ENCODE data around the gene PRICKLE2. TPM values are rescaled to one million over a fixed set of nuclear protein-coding genes. Genes with fewer than 3 reads are reported as not detected.

The PRICKLE2 gene
- total RNA-seq, 1 donor from 2014 or later, result 24.7 TPM

DNA sequence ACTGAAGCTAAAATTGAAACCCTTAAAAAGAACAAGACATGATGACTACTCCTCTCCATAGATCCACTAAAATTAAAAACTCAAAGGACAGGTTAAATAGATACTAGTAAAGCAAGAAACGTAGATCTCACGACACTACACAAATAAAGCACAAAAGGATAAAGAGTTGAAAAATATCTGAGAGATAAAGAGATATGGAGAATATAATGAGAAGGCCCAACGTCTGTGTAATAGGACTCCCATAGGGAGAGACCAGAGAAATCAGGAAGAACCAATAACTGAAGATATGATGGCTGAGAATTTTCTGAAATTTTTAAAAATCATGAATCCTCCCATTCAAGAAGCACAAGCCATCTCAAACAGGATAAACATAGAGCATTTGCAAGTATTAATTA is 45.6 kb upstream of the PRICKLE2 start:
- Mint-ChIP-seq H3K9me3 (ENCODE audit: unreplicated experiment) (peaks cover 6% of the 10 kb centered on the region), H3K36me3 (ENCODE audit: unreplicated experiment) (peaks cover 4% of the 10 kb centered on the region), H3K27ac (ENCODE audit: unreplicated experiment) (peak overlapping the region; percentile 69), H3K4me1 (ENCODE audit: unreplicated experiment) (peaks cover 34% of the 10 kb centered on the region), H3K4me3 (ENCODE audit: unreplicated experiment) (no peak overlapping the region), H3K27me3 (ENCODE audit: unreplicated experiment) (no peaks in the 10 kb centered on the region)
- TF ChIP-seq, protein P1, sequence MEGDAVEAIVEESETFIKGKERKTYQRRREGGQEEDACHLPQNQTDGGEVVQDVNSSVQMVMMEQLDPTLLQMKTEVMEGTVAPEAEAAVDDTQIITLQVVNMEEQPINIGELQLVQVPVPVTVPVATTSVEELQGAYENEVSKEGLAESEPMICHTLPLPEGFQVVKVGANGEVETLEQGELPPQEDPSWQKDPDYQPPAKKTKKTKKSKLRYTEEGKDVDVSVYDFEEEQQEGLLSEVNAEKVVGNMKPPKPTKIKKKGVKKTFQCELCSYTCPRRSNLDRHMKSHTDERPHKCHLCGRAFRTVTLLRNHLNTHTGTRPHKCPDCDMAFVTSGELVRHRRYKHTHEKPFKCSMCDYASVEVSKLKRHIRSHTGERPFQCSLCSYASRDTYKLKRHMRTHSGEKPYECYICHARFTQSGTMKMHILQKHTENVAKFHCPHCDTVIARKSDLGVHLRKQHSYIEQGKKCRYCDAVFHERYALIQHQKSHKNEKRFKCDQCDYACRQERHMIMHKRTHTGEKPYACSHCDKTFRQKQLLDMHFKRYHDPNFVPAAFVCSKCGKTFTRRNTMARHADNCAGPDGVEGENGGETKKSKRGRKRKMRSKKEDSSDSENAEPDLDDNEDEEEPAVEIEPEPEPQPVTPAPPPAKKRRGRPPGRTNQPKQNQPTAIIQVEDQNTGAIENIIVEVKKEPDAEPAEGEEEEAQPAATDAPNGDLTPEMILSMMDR (IDR thresholded peaks at IDR 0.05), result no peak
- no peak for DNase-seq (ENCODE audit: extremely low spot score, unreplicated experiment)

DNA sequence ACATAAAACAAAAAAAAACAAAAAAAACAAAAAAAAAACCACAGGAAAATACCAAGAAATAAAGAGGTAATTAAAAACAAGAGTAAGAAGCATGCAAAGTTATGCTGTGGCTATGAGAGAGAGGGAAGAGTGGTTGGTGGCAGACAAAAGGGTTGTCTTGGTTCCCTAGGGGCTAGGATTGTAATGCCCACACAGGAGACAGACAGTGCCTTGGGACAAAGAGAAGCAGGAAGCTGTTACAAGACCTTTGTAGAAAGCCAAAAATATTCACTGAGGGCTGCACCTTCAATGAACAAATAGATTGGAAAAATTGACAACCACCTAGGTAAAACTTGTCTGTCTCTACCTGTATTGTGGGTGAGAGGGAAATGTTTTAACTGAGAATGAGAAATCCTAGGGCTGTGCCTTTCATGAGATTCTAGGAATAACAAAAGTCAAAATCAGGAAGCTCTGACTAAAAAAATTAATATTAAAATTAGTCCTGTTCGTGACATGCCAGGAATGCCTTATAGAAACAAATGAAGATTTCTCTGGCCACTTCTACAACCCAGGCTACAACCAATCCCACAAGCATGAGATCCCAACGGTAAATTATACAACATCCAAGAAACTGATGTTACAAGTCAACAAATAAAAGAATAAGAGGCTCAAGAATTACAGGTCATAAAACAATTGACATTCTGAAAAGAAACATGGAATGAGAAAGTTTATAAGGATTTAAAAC is 45.0 kb upstream of the PRICKLE2 start:
- DNase-seq (ENCODE audit: extremely low spot score, unreplicated experiment), result no peak
- Mint-ChIP-seq H3K27me3 (ENCODE audit: unreplicated experiment) (no peaks in the 10 kb centered on the region), H3K36me3 (ENCODE audit: unreplicated experiment) (peaks cover 4% of the 10 kb centered on the region)

DNA sequence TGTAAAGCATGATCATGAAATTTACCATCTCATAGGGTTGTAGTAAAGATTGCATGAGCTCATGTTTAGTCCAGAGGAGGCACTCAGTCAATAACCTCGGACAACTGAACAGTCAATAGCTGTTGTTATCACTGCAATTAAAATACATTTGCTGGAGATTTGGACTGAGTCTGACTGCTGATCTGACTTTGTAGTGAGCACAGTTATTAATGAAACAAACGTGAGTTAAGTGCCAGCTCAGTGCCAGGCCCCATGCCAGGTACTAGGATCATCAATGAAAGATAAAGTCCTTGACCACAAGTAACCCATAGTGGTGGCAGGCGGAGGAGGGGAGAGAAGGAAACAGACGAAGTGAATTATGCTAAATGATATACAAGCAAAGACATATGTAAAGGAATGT is 43.7 kb upstream of the PRICKLE2 start:
- Mint-ChIP-seq H3K27me3 (ENCODE audit: unreplicated experiment) (no peaks in the 10 kb centered on the region), H3K9me3 (ENCODE audit: unreplicated experiment) (peaks cover 6% of the 10 kb centered on the region), H3K36me3 (ENCODE audit: unreplicated experiment) (peaks cover 4% of the 10 kb centered on the region), H3K27ac (ENCODE audit: unreplicated experiment) (peak overlapping the region; percentile 2), H3K4me1 (ENCODE audit: unreplicated experiment) (peaks cover 50% of the 10 kb centered on the region), H3K4me3 (ENCODE audit: unreplicated experiment) (no peak overlapping the region)
- TF ChIP-seq, protein P1 (IDR thresholded peaks at IDR 0.05), result no peak
- no peak for DNase-seq (ENCODE audit: extremely low spot score, unreplicated experiment)

More for the DNA sequence above, 45.0 kb upstream of the PRICKLE2 start:
- peaks cover 6% of the 10 kb centered on the region for H3K9me3 Mint-ChIP-seq (ENCODE audit: unreplicated experiment)
- H3K27ac Mint-ChIP-seq (ENCODE audit: unreplicated experiment), result peak overlapping the region; percentile 69
- TF ChIP-seq, protein P1 (IDR thresholded peaks at IDR 0.05), result no peak
- no peak overlapping the region for H3K4me3 Mint-ChIP-seq (ENCODE audit: unreplicated experiment)
- peaks cover 39% of the 10 kb centered on the region for H3K4me1 Mint-ChIP-seq (ENCODE audit: unreplicated experiment)

DNA sequence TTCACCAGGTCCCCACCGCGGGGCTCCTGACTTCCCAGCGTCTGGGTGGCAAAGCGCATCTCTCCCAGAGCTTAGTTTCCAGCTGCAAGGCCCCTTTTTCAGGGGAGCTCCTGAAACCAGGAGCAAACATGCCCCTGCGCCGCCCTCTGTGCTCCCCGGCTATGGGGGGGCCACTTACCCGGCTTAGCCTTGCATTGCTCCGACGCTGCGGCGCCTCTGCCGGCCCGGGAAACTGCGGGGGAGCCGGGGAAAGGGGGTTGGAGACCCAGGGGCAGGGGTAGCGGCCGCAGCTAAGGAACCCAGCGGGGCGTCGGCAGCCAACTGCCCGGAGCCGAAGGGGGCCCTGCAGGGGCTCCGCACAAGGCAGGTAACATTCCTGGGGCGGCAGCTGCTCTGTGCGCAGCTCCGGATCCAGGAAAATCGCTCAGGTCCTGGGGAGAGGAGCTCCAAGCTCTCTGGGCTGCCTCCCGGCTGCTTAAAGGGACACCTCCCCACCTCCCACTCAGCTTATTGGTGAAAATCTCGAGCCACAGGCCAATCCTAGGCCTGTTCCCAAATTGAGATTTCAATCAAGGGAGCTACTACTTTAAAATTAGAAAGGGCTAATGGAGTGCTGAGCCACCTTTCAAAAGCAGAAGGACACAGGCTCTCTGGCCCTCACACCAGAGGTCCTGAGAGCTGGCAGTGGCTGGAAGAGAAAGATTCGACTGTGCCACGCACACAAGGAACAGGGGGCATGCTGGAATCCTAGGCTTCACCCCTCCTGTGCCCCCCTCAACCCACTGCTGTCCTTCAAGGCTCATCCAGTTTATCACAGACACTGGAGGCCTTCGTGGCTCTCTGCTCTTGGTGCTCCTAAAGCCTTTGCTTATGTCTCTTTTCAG is 42.7 kb upstream of the PRICKLE2 start:
- Mint-ChIP-seq H3K4me3 (ENCODE audit: unreplicated experiment) (peak overlapping the region; percentile 81), H3K4me1 (ENCODE audit: unreplicated experiment) (peaks cover 50% of the 10 kb centered on the region), H3K9me3 (ENCODE audit: unreplicated experiment) (peaks cover 6% of the 10 kb centered on the region), H3K27me3 (ENCODE audit: unreplicated experiment) (no peaks in the 10 kb centered on the region), H3K36me3 (ENCODE audit: unreplicated experiment) (peaks cover 4% of the 10 kb centered on the region), H3K27ac (ENCODE audit: unreplicated experiment) (peak overlapping the region; percentile 88)
- no peak for DNase-seq (ENCODE audit: extremely low spot score, unreplicated experiment)
- TF ChIP-seq, protein P1 (IDR thresholded peaks at IDR 0.05), result no peak

DNA sequence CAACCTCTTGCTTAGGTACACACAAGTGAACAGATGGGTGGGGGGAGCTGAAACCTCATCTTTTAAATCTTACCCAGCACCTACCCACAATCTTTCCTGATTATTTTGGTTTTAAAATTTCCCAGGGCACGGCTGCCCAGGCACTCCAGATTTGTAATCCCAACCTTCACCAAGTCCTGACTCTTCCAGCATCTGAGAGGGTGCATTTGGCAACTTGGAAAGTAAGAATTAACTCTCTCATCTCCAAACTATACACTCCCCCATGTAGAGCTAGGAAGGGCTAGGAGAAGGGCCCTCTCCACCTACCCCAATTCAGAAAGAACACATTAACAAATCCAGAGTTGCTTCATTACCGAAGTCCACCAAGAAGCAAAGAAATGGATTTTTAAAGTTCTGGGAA is 41.7 kb upstream of the PRICKLE2 start:
- H3K4me1 Mint-ChIP-seq (ENCODE audit: unreplicated experiment), result peaks cover 50% of the 10 kb centered on the region
- peaks cover 6% of the 10 kb centered on the region for H3K36me3 Mint-ChIP-seq (ENCODE audit: unreplicated experiment)
- DNase-seq (ENCODE audit: extremely low spot score, unreplicated experiment), result no peak
- peak overlapping the region; percentile 88 for H3K27ac Mint-ChIP-seq (ENCODE audit: unreplicated experiment)
- no peaks in the 10 kb centered on the region for H3K27me3 Mint-ChIP-seq (ENCODE audit: unreplicated experiment)
- H3K9me3 Mint-ChIP-seq (ENCODE audit: unreplicated experiment), result peaks cover 6% of the 10 kb centered on the region
- TF ChIP-seq, protein P1 (IDR thresholded peaks at IDR 0.05), result no peak
- H3K4me3 Mint-ChIP-seq (ENCODE audit: unreplicated experiment), result peak overlapping the region; percentile 81
